Suppressor macrophage treated with lipopolysaccharide for 1 hour (primary cell): Measurements from ENCODE around the gene PLAAT4.
"Not testable (repeated sequence)": the region's sequence is repeated elsewhere in the genome, so short reads cannot be mapped to it uniquely, and the experiment has no call there.

ENCODE experiments used
- DNase-seq, 3 donors: peaks; one replicate each; pipeline ENCODE4 v3.0.0-alpha.2; 2020 to 2022

Gene PLAAT4

GRCh38 chr11:63573881-63574855 is 37.6 kb downstream of the PLAAT4 start:
- DNase-seq: peak; percentile 73 to 80 (median 74)

- DNase-seq: no peak
Measured at GRCh38 chr11:63574856-63575602, 38.4 kb downstream of the PLAAT4 start.

- not testable (repeated sequence) for DNase-seq
Measured at GRCh38 chr11:63578882-63579281, 42.3 kb downstream of the PLAAT4 start.

GRCh38 chr11:63581224-63581623 is 44.6 kb downstream of the PLAAT4 start:
- not testable (repeated sequence) for DNase-seq

- DNase-seq: no peak
Measured at GRCh38 chr11:63583357-63583677, 46.7 kb downstream of the PLAAT4 start.

GRCh38 chr11:63586451-63587166 is 50.0 kb downstream of the PLAAT4 start:
- DNase-seq: no peak

GRCh38 chr11:63589000-63589399 is 52.4 kb downstream of the PLAAT4 start:
- no peak for DNase-seq

- DNase-seq: no peak
Measured at GRCh38 chr11:63590024-63590788, 53.6 kb downstream of the PLAAT4 start.

- DNase-seq: peak; percentile 52 to 68 (median 63)
Measured at GRCh38 chr11:63592975-63593395, 56.4 kb downstream of the PLAAT4 start.

GRCh38 chr11:63595296-63595695 is 58.7 kb downstream of the PLAAT4 start:
- DNase-seq: peak; percentile 40 to 65 (median 44)
